Measurements from ENCODE around the gene ZNHIT1. TPM values are rescaled to one million over a fixed set of nuclear protein-coding genes. Genes with fewer than 3 reads are reported as not detected.
A peak's percentile ranks its signal among the peaks of the same experiment; 100 is the strongest.

Gene ZNHIT1
- total RNA-seq, 1 donor from 2014 or later, result 51.9 TPM

DNA sequence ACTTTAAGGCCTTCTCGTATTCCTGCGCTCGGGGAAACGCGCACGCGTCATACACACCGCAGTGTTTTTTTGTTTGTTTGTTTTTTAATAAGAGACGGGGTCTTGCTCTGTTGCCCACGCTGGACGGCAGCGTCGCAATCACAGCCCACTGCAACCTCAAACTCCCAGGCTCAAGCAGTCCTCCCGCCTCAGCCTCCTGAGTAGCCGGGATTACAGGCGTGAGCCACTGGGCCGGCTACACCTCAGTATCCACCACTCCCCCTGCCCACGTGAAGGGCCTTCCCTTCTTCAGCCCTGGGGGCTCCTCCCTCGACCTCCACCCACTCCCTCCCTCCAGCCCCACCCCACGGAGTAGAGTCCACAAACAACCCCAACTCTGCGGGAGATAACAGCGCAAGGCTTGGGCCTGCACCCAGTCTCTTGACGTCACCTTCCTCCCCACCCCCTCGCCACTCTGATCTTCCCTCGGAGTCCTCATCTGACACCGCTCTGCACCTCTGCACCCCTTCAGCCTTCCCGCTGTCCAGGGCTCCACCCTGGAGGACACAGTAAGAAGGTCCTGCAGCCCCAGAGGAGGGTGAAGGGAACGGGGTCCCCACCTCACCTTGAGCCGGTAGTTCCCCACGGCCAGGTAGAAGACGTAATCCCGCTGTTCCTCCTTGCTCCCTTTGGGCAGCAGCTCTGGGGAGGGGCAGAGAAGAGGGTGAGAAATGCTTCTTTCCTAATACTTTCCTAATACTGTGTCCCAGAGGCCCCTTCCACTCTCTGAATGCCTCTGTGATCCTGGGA, 22.5 kb downstream of the ZNHIT1 start:
- ATAC-seq (no peak), DNase-seq (no peak)
- intact Hi-C loops (cut with DNase I), result no loop called here
- peaks cover 20% of the 10 kb centered on the region for H3K4me1 ChIP-seq
- no peak overlapping the region for H3K4me3 ChIP-seq
- no peaks in the 10 kb centered on the region for H3K9me3 ChIP-seq
- H3K36me3 ChIP-seq, result peaks cover 31% of the 10 kb centered on the region
- H3K27me3 ChIP-seq, result no peaks in the 10 kb centered on the region
- TF ChIP-seq, protein P1, sequence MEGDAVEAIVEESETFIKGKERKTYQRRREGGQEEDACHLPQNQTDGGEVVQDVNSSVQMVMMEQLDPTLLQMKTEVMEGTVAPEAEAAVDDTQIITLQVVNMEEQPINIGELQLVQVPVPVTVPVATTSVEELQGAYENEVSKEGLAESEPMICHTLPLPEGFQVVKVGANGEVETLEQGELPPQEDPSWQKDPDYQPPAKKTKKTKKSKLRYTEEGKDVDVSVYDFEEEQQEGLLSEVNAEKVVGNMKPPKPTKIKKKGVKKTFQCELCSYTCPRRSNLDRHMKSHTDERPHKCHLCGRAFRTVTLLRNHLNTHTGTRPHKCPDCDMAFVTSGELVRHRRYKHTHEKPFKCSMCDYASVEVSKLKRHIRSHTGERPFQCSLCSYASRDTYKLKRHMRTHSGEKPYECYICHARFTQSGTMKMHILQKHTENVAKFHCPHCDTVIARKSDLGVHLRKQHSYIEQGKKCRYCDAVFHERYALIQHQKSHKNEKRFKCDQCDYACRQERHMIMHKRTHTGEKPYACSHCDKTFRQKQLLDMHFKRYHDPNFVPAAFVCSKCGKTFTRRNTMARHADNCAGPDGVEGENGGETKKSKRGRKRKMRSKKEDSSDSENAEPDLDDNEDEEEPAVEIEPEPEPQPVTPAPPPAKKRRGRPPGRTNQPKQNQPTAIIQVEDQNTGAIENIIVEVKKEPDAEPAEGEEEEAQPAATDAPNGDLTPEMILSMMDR (IDR thresholded peaks at IDR 0.05), result no peak
- H3K27ac ChIP-seq, result peak overlapping the region; percentile 65

DNA sequence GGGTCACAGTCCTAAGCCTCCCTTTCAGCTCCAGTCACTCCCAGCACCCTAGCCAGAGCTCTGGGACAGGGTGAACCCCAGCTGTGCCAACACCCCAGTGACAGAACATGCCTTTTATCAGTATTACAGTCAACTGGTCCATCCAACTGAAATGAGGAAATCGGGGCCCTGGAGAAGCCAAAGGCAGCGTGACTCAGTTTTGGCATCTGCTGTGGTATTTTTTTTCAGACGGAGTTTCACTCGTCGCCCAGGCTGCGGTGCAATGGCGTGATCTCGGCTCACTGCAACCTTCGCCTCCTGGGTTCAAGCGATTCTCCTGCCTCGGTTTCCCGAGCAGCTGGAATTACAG, 23.0 kb downstream of the ZNHIT1 start:
- Histone ChIP-seq H3K27ac (peak overlapping the region; percentile 17), H3K27me3 (no peaks in the 10 kb centered on the region), H3K36me3 (peaks cover 31% of the 10 kb centered on the region), H3K4me1 (peaks cover 20% of the 10 kb centered on the region), H3K4me3 (no peak overlapping the region), H3K9me3 (no peaks in the 10 kb centered on the region)
- intact Hi-C loops (cut with DNase I), result no loop called here
- ATAC-seq, result no peak
- TF ChIP-seq, protein P1 (IDR thresholded peaks at IDR 0.05), result no peak
- DNase-seq, result no peak

DNA sequence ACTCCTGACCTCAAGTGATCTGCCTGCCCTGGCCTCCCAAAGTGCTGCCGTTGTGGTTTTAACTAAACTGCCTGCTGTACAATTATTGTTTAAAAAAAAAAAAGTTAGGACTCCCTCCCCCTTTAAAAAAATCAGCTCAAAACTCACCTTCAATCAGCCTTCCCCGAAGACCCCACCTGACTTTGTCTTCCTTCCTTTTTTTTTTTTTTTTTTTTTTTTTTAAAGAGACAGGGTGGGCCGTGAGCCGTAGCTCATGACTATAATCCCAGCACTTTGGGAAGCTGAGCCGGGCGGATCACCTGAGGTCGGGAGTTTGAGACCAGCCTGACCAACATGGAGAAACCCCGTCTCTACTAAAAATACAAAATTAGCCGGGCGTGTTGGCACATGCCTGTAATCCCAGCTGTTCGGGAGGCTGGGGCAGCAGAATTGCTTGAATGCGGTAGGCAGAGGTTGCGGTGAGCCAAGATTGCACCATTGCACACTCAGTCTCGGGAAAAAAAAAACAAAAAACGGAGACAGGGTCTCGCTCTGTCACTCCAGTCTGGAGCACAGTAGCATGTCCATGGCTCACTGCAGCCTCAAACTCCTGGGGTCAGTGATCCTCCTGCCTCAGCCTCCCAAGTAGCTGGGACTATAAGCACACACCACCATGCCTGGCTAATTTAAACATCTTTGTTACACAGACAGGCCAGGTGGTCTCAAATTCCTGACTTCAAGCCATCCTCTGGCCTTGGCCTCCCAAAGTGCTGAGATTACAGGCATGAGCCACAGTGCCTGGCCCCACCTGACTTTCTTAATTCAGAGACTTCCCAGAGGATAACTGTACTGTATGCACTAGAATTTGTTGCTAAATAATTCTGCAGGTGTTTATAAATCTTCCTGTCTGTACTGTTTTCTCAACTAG, 23.7 kb downstream of the ZNHIT1 start:
- H3K27ac ChIP-seq, result no peak overlapping the region
- ATAC-seq, result no peak

DNA sequence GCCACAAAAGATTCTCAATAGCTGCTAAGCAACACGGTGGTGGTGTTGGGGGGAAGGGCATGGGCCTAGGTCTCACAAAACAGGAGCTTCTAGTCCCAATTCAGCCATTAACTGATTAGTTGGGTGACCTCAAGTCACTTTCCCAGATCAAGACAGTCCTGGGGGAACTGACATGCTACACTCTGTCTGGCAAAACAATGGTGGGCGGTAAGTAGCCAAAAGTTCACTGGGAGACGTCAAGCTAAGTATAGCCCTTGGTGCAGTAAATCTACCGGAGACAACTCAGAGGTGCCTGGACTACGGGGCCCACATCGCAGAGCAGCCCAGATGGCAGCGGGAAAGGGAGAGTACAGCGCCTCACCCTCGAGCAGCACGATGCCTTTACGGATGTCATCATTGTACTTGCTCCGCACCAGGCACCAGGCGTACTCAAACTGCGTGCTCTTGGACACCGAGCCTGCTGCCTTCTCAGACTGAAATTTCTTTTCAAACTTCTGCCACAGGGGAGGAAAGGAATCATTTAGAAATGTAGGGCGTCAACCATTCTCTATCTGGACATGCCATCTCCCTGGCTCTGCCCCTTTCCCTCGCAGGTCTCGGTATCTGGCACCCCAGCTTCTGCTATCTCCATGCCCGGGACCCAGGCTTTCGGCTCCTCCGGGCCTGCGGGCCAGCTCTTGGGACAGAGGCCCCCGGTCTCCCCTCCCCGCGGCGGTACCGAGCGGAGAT, 25.8 kb downstream of the ZNHIT1 start:
- peaks cover 9% of the 10 kb centered on the region for H3K4me1 ChIP-seq
- H3K4me3 ChIP-seq, result peak overlapping the region; percentile 65
- DNase-seq (no peak), ATAC-seq (no peak)
- no peaks in the 10 kb centered on the region for H3K9me3 ChIP-seq
- peaks cover 24% of the 10 kb centered on the region for H3K36me3 ChIP-seq
- intact Hi-C loops (cut with DNase I), result no loop called here
- peak overlapping the region; percentile 83 for H3K27ac ChIP-seq
- H3K27me3 ChIP-seq, result no peaks in the 10 kb centered on the region
- TF ChIP-seq, protein P1 (IDR thresholded peaks at IDR 0.05), result no peak

More for the DNA sequence above, 23.7 kb downstream of the ZNHIT1 start:
- Histone ChIP-seq H3K27me3 (no peaks in the 10 kb centered on the region), H3K36me3 (peaks cover 31% of the 10 kb centered on the region), H3K4me1 (peaks cover 20% of the 10 kb centered on the region), H3K9me3 (no peaks in the 10 kb centered on the region), H3K4me3 (no peak overlapping the region)
- no peak for DNase-seq
- TF ChIP-seq, protein P1 (IDR thresholded peaks at IDR 0.05), result no peak
- intact Hi-C loops (cut with DNase I), result no loop called here

DNA sequence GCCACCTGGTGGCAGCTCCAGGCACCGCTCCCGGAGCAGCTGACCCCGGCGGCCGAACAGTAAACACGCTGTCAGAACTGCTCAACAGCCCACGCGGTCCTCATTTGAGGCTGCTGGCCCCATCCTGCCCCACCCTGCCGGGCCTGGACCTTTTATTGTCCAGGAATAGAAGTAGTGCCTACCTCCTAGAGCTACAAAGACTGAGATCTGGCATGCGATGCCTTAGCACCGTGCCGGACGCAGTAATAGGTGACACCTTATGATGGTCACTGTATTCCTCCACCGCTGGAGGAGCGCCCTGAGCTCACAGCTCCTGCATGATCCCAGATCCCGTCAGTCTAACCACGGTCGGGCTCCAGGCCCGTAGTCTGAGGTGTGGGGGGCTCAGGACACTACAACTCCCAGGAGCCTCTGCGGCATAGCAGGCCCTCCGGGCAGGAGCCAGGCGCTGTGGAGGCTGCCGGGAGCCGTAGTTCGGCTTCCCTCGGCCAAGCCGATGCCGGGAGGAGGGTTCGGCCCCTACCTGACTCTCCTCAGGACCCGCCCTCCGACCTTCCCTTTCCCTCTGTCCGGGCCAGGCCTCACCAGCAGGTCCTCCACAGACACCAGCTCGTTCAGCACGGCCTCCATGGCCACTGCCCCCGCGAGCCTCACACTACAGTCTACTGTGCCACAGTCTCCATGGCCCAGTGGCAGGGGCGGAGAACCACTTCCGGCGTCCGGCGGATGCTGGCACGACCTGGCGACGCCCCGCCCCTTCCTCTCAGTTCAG, 26.6 kb downstream of the ZNHIT1 start, which contains the start of gene FIS1:
TSS of gene FIS1 (minus strand) at position 707 of the 772 bp plus-strand sequence. CDS start at position 630, 77 bp downstream.
- H3K9me3 ChIP-seq, result no peaks in the 10 kb centered on the region
- DNase-seq (peak; percentile 98), ATAC-seq (peak; percentile 97)
- TF ChIP-seq, protein P1 (IDR thresholded peaks at IDR 0.05), result peak; percentile 96
- peak within 1 kb of the TSS; percentile 65 for H3K4me3 ChIP-seq
- H3K36me3 ChIP-seq, result peaks cover 19% of the 10 kb centered on the region
- intact Hi-C loops (cut with DNase I), result no loop called here
- peaks cover 9% of the 10 kb centered on the region for H3K4me1 ChIP-seq
- H3K27me3 ChIP-seq, result no peaks in the 10 kb centered on the region
- peak within 1 kb of the TSS; percentile 83 for H3K27ac ChIP-seq
